Osteocyte (in vitro differentiated cells): ENCODE measurements around the gene REM2. TPM values are rescaled to one million over a fixed set of nuclear protein-coding genes. Genes with fewer than 3 reads are reported as not detected.

Experiments
- DNase-seq: peaks from one replicate; pipeline ENCODE4 v3.0.0; 2021; ENCODE audit warnings: mixed read lengths; ENCODE audit not compliant: unreplicated experiment; ENCODE audit errors: extremely low spot score
- H3K27ac Mint-ChIP-seq: one replicate; pipeline ENCODE4 v1.8.0; 2021; ENCODE audit warnings: mild to moderate bottlenecking, mixed read lengths; ENCODE audit not compliant: unreplicated experiment
- H3K27me3 Mint-ChIP-seq: one replicate; pipeline ENCODE4 v1.8.0; 2021; ENCODE audit warnings: mixed read lengths; ENCODE audit not compliant: unreplicated experiment
- H3K36me3 Mint-ChIP-seq: one replicate; pipeline ENCODE4 v1.8.0; 2021; ENCODE audit warnings: mixed read lengths; ENCODE audit not compliant: unreplicated experiment
- H3K4me1 Mint-ChIP-seq: one replicate; pipeline ENCODE4 v1.8.0; 2021; ENCODE audit warnings: mixed read lengths; ENCODE audit not compliant: unreplicated experiment
- H3K4me3 Mint-ChIP-seq: one replicate; pipeline ENCODE4 v1.8.0; 2021; ENCODE audit warnings: mild to moderate bottlenecking, moderate library complexity, mixed read lengths; ENCODE audit not compliant: unreplicated experiment
- H3K9me3 Mint-ChIP-seq: one replicate; pipeline ENCODE4 v1.8.0; 2021; ENCODE audit warnings: mixed read lengths; ENCODE audit not compliant: unreplicated experiment
- total RNA-seq: library from RNA; stranded (reverse); gene quantifications from 2 replicates; pipeline ENCODE4 v1.2.1, GENCODE V29; 2021
- TF ChIP-seq, protein P1 (sequence below): fragments of 200-600 bp; sonication (generic); IDR thresholded peaks from 2 replicates; pipeline ENCODE4 v1.5.0; 2021; ENCODE audit warnings: antibody characterized with exemption, mild to moderate bottlenecking, moderate library complexity

Gene REM2
- total RNA-seq, 1 donor from 2014 or later = 0.35 TPM

DNA sequence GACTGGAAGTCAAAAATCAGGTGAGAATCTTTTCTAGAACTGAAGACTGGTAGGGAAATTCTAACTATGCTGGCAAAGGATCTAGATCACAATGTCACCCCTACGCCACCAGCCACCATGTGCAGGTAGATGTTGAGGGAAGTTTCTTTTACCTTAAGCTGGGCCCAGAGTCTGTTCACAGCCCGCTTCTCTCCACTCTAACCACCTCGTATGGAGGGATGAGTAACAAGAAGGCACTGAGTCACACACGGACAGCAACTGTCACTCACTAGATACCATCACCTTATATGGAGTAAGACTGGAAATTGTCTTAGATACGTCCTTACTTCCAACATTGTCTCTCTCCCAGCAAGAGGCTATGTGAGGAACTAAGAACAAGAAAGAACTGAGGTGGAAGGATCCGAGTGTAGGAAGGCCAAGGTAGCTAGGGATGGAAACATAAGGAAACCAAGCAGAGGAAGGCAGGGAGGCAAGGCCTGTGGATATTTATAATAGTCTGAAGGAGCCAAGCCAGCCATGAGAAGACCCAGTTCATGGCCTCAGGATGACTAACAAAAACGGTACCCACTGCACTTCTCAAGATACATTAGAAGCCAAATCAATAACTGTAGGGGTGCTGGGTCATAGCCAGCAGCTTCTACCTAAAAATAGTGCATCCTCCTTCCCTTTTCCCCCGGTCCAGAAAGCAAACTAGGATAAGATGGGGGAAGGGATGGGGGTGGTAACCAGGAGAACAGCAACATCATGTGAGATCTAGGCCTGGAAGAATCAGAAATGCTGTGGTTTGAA lies 15.5 kb downstream of the REM2 start:
- peak overlapping the region; percentile 79 for H3K27ac Mint-ChIP-seq

DNA sequence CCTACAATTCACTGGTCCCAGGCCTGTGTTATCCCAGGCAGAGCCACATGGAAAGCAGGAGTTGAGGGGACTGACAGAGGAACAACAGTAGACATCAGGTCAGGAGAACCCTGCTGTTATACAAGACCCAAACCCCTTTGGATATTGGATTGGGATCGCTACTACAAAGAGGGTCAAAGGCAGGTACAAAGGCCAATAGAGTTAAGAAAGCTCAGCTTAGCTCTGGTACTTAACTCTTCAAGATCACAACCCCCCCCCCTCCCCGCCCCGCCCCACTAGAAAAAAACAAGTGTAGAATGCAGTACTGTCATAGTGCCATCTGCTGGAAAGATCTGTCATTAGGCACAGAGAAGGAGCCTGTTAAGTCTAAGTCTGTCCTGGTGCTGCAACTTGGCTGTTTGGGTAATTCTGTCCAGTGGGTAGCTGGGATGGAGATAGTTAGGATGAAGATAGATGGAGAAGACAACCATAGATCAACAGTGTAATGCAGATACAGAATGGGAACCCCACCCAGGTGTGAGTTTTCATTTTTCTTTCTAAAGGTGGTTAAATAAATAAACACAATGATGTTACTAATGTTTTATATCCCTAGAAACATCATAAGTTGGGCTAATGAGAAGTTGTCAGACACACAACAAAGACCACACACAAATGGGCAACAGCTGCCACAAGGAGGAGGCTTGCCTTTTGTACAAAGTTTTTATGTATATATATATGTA lies 17.2 kb downstream of the REM2 start:
- Mint-ChIP-seq H3K27ac (peak overlapping the region; percentile 20), H3K4me3 (no peak overlapping the region), H3K4me1 (peaks cover 13% of the 10 kb centered on the region), H3K9me3 (no peaks in the 10 kb centered on the region), H3K36me3 (peaks cover 30% of the 10 kb centered on the region), H3K27me3 (no peaks in the 10 kb centered on the region)
- TF ChIP-seq, protein P1, sequence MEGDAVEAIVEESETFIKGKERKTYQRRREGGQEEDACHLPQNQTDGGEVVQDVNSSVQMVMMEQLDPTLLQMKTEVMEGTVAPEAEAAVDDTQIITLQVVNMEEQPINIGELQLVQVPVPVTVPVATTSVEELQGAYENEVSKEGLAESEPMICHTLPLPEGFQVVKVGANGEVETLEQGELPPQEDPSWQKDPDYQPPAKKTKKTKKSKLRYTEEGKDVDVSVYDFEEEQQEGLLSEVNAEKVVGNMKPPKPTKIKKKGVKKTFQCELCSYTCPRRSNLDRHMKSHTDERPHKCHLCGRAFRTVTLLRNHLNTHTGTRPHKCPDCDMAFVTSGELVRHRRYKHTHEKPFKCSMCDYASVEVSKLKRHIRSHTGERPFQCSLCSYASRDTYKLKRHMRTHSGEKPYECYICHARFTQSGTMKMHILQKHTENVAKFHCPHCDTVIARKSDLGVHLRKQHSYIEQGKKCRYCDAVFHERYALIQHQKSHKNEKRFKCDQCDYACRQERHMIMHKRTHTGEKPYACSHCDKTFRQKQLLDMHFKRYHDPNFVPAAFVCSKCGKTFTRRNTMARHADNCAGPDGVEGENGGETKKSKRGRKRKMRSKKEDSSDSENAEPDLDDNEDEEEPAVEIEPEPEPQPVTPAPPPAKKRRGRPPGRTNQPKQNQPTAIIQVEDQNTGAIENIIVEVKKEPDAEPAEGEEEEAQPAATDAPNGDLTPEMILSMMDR = peak; percentile 70
- DNase-seq = no peak

More for the DNA sequence above, 15.5 kb downstream of the REM2 start:
- Mint-ChIP-seq H3K4me1 (peaks cover 13% of the 10 kb centered on the region), H3K27me3 (no peaks in the 10 kb centered on the region), H3K9me3 (no peaks in the 10 kb centered on the region), H3K36me3 (peaks cover 14% of the 10 kb centered on the region), H3K4me3 (no peak overlapping the region)
- DNase-seq = no peak
- TF ChIP-seq, protein P1 = no peak

DNA sequence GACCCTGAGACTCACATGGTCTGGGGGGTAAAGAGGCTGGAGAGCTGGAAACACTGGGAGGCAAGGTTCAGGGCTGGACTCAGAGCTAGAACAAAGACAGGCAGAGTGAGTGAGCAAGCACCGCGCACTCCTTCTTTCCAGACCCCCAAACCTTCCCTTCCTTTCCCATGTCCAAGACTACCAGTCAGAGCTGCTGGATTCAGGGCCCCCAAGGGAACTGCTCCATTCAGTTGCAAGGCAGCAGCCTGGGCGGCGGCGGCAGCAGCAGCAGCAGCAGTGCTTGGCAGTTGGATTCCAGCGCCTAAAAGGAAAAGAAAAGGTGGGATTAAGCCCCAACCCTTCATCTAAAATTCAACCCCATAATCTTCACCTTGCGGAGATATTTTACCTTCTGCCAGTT lies 18.8 kb downstream of the REM2 start:
- Mint-ChIP-seq H3K36me3 (peaks cover 43% of the 10 kb centered on the region), H3K4me1 (peaks cover 13% of the 10 kb centered on the region), H3K27ac (no peak overlapping the region), H3K4me3 (no peak overlapping the region), H3K9me3 (no peaks in the 10 kb centered on the region), H3K27me3 (no peaks in the 10 kb centered on the region)
- TF ChIP-seq, protein P1 = no peak
- no peak for DNase-seq

DNA sequence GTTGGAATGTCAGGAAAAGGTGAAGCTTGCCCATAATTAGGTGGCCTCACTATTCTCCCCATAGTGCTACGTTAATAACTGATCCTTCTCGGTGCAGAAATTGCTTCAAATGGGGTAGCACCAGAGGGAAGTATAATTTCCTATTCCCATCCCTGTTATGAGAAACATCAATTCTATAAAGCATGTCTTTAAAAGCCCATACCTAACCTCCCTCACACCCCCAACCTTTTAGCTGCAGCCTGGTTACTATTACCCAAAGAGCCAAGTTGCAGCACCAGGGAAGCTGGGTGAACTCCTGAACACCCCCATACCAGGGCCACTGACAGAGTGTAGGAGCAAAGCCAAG lies 20.7 kb downstream of the REM2 start:
- H3K27me3 Mint-ChIP-seq = no peaks in the 10 kb centered on the region
- H3K36me3 Mint-ChIP-seq = peaks cover 48% of the 10 kb centered on the region
- DNase-seq = no peak
- no peak overlapping the region for H3K27ac Mint-ChIP-seq
- peaks cover 4% of the 10 kb centered on the region for H3K4me1 Mint-ChIP-seq
- H3K4me3 Mint-ChIP-seq = no peak overlapping the region
- H3K9me3 Mint-ChIP-seq = no peaks in the 10 kb centered on the region
- TF ChIP-seq, protein P1 = no peak

DNA sequence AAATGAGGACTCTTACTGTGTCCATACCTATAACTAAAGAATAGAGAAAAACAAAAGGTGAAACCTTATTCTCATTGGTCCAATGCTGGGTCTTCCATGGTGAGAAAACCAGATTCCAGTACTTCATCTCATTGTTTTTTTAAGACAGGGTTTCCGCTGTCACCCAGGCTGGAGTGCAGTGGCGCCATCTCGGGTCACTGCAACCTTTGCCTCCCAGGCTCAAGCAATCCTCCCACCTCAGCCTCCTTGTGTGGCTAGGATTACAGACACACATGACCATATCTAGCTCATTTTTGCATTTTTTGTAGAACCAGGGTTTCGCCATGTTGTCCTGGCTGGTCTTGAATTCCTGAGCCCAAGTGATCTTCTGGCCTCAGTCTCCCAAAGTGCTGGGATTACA lies 22.6 kb downstream of the REM2 start:
- peaks cover 53% of the 10 kb centered on the region for H3K36me3 Mint-ChIP-seq
- TF ChIP-seq, protein P1 = no peak

More for the DNA sequence above, 22.6 kb downstream of the REM2 start:
- H3K4me1 Mint-ChIP-seq = no peaks in the 10 kb centered on the region
- H3K4me3 Mint-ChIP-seq = no peak overlapping the region
- H3K27me3 Mint-ChIP-seq = no peaks in the 10 kb centered on the region
- H3K27ac Mint-ChIP-seq = no peak overlapping the region
- H3K9me3 Mint-ChIP-seq = no peaks in the 10 kb centered on the region
- DNase-seq = no peak
